OCI-LY7 (cell line): ENCODE measurements around the gene GRHL3.

Experiments
- EZH2phosphoT487 ChIP-seq: fragments of 200-600 bp; sonication (generic); IDR thresholded peaks from 2 replicates; pipeline ENCODE4 v1.6.1; 2018; ENCODE audit warnings: low read depth, borderline replicate concordance, mild to moderate bottlenecking, mixed run types, antibody characterized with exemption, low read length, moderate library complexity, mixed read lengths
- TF ChIP-seq, protein P1 (sequence below): fragments of 200-600 bp; sonication (generic); conservative IDR thresholded peaks from 2 replicates; pipeline ENCODE4 v1.5.1; 2014; ENCODE audit warnings: mild to moderate bottlenecking, antibody characterized with exemption, low read length, moderate library complexity, mixed read lengths

DNA sequence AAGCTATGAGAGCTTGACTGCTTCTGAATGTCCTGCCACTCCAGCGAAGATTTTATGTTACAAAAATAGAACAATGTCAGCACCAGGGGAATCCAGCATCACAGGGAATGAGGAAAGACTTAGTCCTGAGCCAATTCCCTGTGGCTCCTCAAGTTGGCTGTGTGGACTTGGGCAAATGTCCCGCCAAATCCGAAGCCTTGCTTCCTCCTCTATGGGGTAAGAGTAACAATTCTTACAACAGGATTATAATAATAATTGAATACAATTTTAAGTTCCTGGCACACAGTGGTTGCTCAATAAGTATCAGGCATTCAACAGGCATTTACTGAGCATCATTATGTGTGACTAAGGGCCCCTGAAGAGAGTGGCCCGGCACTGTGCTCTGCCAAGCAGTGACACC lies 50.0 kb downstream of the GRHL3 start:
- no peak for TF ChIP-seq EZH2phosphoT487
- TF ChIP-seq, protein P1, sequence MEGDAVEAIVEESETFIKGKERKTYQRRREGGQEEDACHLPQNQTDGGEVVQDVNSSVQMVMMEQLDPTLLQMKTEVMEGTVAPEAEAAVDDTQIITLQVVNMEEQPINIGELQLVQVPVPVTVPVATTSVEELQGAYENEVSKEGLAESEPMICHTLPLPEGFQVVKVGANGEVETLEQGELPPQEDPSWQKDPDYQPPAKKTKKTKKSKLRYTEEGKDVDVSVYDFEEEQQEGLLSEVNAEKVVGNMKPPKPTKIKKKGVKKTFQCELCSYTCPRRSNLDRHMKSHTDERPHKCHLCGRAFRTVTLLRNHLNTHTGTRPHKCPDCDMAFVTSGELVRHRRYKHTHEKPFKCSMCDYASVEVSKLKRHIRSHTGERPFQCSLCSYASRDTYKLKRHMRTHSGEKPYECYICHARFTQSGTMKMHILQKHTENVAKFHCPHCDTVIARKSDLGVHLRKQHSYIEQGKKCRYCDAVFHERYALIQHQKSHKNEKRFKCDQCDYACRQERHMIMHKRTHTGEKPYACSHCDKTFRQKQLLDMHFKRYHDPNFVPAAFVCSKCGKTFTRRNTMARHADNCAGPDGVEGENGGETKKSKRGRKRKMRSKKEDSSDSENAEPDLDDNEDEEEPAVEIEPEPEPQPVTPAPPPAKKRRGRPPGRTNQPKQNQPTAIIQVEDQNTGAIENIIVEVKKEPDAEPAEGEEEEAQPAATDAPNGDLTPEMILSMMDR = no peak
